ENCODE data around the gene TANC1. TPM values are rescaled to one million over a fixed set of nuclear protein-coding genes. Genes with fewer than 3 reads are reported as not detected.
A peak's percentile ranks its signal among the peaks of the same experiment; 100 is the strongest.

The TANC1 gene
- total and polyA plus RNA-seq, 2 of the 4 experiments (the other 2 are of a cell fraction), result 10.2 to 12.9 TPM

DNA sequence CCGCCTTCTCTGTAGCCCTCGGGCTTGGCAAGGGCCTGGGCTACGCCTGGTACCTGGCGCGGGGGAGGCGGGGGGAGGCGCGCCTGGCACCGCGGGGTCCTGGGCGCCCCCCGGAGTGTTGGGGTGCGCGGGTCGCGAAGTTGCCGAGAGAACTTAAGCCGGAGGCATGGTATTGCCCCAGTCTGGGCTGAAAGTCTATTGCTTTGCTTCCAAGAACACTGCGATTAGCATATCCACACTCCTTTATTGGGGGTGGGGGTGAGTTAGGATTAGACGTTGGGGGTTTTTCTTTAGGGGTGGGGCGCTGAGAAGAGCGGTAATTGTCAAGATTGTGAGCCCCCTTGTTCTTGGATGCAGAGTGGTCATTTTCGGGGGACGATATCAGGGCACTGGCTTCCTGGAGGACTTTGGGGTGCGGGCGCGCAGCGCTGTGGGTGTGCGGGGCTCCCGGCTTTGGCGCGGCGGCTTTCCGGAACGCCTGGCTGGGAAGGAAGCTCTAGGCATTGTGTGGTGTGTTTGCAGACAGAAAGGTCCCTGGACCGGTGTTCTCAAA is 798 bp downstream of the TANC1 start:
- Histone ChIP-seq H3K9me1 (ENCODE audit: insufficient read depth, low read length) (peaks cover 5% of the 10 kb centered on the region; the same call in 1 of the 2 replicates), H3K23ac (ENCODE audit: low read depth, low read length) (peak overlapping the region; percentile 85), H3K14ac (replicated peaks; ENCODE audit: low read depth, low read length) (peak overlapping the region; percentile 58), H3K9me3 (ENCODE audit: control insufficient read depth, insufficient read depth, low read length) (no peaks in the 10 kb centered on the region), H2AFZ (replicated peaks; ENCODE audit: low read length, poor library complexity) (peak overlapping the region; percentile 84), H4K8ac (ENCODE audit: low read depth in 2 of 2, low read length in 2 of 2) (peak overlapping the region; percentile 29 to 38; a peak in 2 of 4 replicates), H2AK5ac (ENCODE audit: low read depth, low read length) (no peak overlapping the region; the same call in 1 of the 2 replicates), H2BK120ac (ENCODE audit: low read depth, low read length) (peak overlapping the region; percentile 42; the same call in 1 of the 2 replicates), H2BK5ac (ENCODE audit: low read depth, low read length, poor library complexity, severe bottlenecking) (peak overlapping the region; percentile 50), H3K18ac (ENCODE audit: low read depth, low read length) (peak overlapping the region; percentile 81), H2AK9ac (replicated peaks; ENCODE audit: low read depth, low read length, poor library complexity) (peak overlapping the region; percentile 81), H3K27ac (ENCODE audit: insufficient read depth, low read length) (peak overlapping the region; percentile 90), H2BK15ac (ENCODE audit: low read depth, low read length) (0 out of 3 replicates have a peak overlapping the region, but pooled peaks have one; percentile 38), H3K4me1 (ENCODE audit: control insufficient read depth, insufficient read depth, low read length) (peaks cover 12% of the 10 kb centered on the region), H4K20me1 (ENCODE audit: insufficient read depth, low read length) (peaks cover 45% of the 10 kb centered on the region), H4K5ac (ENCODE audit: low read depth, low read length) (no peak overlapping the region), H4K91ac (ENCODE audit: insufficient read depth, low read depth, low read length) (peak overlapping the region; percentile 11; the same call in 1 of the 2 replicates), H3K4ac (ENCODE audit: low read depth, low read length) (peak overlapping the region; percentile 81), H3K79me1 (ENCODE audit: low read depth in 1 of 2, low read length in 2 of 2) (peaks cover 29 to 43% of the 10 kb centered on the region in 2 experiments), H2BK20ac (ENCODE audit: low read depth, low read length) (no peak overlapping the region), H3K4me2 (ENCODE audit: low read depth, low read length) (peak overlapping the region; percentile 97), H3K36me3 (ENCODE audit: control insufficient read depth, insufficient read depth, low read length) (no peaks in the 10 kb centered on the region), H3K27me3 (ENCODE audit: control insufficient read depth, insufficient read depth, low read length) (no peaks in the 10 kb centered on the region), H3K56ac (ENCODE audit: extremely low read depth, insufficient read depth, low read length) (peak overlapping the region; percentile 34; the same call in 1 of the 2 replicates), H3K4me3 (ENCODE audit: insufficient read depth, low read depth, low read length) (peak overlapping the region; percentile 87), H3K9ac (ENCODE audit: low read depth, low read length) (peak overlapping the region; percentile 87)
- dilution Hi-C loops (cut with HindIII; ENCODE audit: low sequenced_read_pairs, unreplicated experiment), result no loop called here
- in situ Hi-C loops (cut with MboI; ENCODE audit: low sequenced_read_pairs), result no loop called here
- CTCF ChIA-PET, result interaction anchor here (1.0 kb wide), 2 partner anchors 10 to 150 kb away, joined by 3 read pairs; no protein-coding TSS in a partner anchor
- DNase-seq (no peak), ATAC-seq (ENCODE audit: low read depth) (no peak)
- BruUV-seq (replicated peaks), result no TSS peak
- intact Hi-C loops (cut with micrococcal nuclease), result loop anchor here (2.0 kb wide), 2 partner anchors 64 to 234 kb away; no protein-coding TSS in a partner anchor
- POLR2A ChIA-PET (ENCODE audit: unreplicated experiment), result interaction anchor here (0.7 kb wide), 1 partner anchor 150 kb away, joined by 3 read pairs; no protein-coding TSS in a partner anchor
- 0% methylated on average over 14 of the region's 36 CpGs; no CpG with 5 or more reads in 1 of the 2 experiments for WGBS, 2 experiments (ENCODE audit: extremely low coverage in 2 of 2, insufficient read length in 1 of 2)
- TF ChIP-seq, protein P1, sequence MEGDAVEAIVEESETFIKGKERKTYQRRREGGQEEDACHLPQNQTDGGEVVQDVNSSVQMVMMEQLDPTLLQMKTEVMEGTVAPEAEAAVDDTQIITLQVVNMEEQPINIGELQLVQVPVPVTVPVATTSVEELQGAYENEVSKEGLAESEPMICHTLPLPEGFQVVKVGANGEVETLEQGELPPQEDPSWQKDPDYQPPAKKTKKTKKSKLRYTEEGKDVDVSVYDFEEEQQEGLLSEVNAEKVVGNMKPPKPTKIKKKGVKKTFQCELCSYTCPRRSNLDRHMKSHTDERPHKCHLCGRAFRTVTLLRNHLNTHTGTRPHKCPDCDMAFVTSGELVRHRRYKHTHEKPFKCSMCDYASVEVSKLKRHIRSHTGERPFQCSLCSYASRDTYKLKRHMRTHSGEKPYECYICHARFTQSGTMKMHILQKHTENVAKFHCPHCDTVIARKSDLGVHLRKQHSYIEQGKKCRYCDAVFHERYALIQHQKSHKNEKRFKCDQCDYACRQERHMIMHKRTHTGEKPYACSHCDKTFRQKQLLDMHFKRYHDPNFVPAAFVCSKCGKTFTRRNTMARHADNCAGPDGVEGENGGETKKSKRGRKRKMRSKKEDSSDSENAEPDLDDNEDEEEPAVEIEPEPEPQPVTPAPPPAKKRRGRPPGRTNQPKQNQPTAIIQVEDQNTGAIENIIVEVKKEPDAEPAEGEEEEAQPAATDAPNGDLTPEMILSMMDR (conservative IDR thresholded peaks at IDR 0.05; ENCODE audit: low read depth, low read length), result no peak
- TF ChIP-seq MAFK (IDR thresholded peaks at IDR 0.05; ENCODE audit: low read depth, low read length) (no peak), MAZ (IDR thresholded peaks at IDR 0.05; ENCODE audit: borderline replicate concordance, low read depth, low read length) (no peak), NFE2L2 (IDR thresholded peaks at IDR 0.05; ENCODE audit: low read depth, low read length) (no peak), FOS (IDR thresholded peaks at IDR 0.05; ENCODE audit: low read depth, low read length) (no peak), RFX5 (IDR thresholded peaks at IDR 0.05; ENCODE audit: low read depth, low read length) (no peak), CEBPB (IDR thresholded peaks at IDR 0.05; ENCODE audit: low read depth, low read length) (no peak), MXI1 (IDR thresholded peaks at IDR 0.05; ENCODE audit: borderline replicate concordance, low read depth, low read length) (no peak), POLR2A (IDR thresholded peaks at IDR 0.05; ENCODE audit: low read depth, low read length) (no peak), RCOR1 (IDR thresholded peaks at IDR 0.05; ENCODE audit: insufficient replicate concordance, low read length) (no peak), RAD21 (IDR thresholded peaks at IDR 0.05; ENCODE audit: low read length) (no peak), SMC3 (IDR thresholded peaks at IDR 0.05; ENCODE audit: low read depth, low read length) (no peak), BHLHE40 (IDR thresholded peaks at IDR 0.05; ENCODE audit: low read depth, low read length) (no peak)
- TF ChIP-seq, protein P2, sequence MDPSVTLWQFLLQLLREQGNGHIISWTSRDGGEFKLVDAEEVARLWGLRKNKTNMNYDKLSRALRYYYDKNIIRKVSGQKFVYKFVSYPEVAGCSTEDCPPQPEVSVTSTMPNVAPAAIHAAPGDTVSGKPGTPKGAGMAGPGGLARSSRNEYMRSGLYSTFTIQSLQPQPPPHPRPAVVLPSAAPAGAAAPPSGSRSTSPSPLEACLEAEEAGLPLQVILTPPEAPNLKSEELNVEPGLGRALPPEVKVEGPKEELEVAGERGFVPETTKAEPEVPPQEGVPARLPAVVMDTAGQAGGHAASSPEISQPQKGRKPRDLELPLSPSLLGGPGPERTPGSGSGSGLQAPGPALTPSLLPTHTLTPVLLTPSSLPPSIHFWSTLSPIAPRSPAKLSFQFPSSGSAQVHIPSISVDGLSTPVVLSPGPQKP (IDR thresholded peaks at IDR 0.05; ENCODE audit: borderline replicate concordance, low read depth, low read length), result no peak
- TF ChIP-seq, protein P3, sequence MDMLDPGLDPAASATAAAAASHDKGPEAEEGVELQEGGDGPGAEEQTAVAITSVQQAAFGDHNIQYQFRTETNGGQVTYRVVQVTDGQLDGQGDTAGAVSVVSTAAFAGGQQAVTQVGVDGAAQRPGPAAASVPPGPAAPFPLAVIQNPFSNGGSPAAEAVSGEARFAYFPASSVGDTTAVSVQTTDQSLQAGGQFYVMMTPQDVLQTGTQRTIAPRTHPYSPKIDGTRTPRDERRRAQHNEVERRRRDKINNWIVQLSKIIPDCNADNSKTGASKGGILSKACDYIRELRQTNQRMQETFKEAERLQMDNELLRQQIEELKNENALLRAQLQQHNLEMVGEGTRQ (IDR thresholded peaks at IDR 0.05; ENCODE audit: low read depth, low read length), result no peak

Data from IMR-90 (cell line).